ENCODE results near the gene PTTG1.

PTTG1 gene

DNA sequence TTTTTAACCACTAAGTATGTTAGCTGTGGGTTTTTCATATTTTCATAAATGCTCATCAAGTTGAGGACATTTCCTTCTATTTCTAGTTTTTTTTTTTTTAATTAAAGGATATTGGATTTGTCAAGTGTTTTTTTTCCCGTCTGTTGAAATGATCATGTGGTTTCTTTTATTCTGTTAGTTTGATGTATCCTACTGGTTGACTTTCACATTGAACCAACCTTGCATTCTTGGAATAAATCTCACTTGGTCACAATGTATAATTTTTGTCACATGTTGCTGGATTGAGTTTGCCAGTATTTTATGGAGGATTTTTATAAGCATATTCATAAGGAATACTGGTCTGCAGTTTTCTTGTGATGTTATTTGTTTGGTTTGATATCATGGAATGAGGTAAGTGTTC, 34.2 kb upstream of the PTTG1 start:
- no peak overlapping the region for H2AFZ ChIP-seq (ENCODE audit: low read length, unreplicated experiment)
- H3K4me1 ChIP-seq (ENCODE audit: control insufficient read depth, insufficient read depth, low read length, unreplicated experiment), result no peaks in the 10 kb centered on the region
- H3K79me2 ChIP-seq (ENCODE audit: control insufficient read depth, insufficient read depth, low read length, unreplicated experiment), result no peaks in the 10 kb centered on the region
- H3K4me3 ChIP-seq (ENCODE audit: low read depth, low read length), result no peak overlapping the region
- H3K27ac ChIP-seq (ENCODE audit: low read depth, low read length), result no peak overlapping the region
- H3K36me3 ChIP-seq (ENCODE audit: insufficient read depth, low read length), result 0 out of 2 replicates have a peak, but pooled peaks cover 5% of the 10 kb centered on the region
- H3K27me3 ChIP-seq (ENCODE audit: insufficient read depth, low read length), result no peaks in the 10 kb centered on the region

GRCh38 chr5:160390787-160391696, 30.6 kb upstream of the PTTG1 start:
- H3K27me3 ChIP-seq (ENCODE audit: insufficient read depth, low read length), result no peaks in the 10 kb centered on the region
- 0 out of 2 replicates have a peak, but pooled peaks cover 5% of the 10 kb centered on the region for H3K36me3 ChIP-seq (ENCODE audit: insufficient read depth, low read length)
- H3K4me1 ChIP-seq (ENCODE audit: control insufficient read depth, insufficient read depth, low read length, unreplicated experiment), result no peaks in the 10 kb centered on the region
- no peak overlapping the region for H3K4me3 ChIP-seq (ENCODE audit: low read depth, low read length)
- H3K27ac ChIP-seq (ENCODE audit: low read depth, low read length), result no peak overlapping the region
- H2AFZ ChIP-seq (ENCODE audit: low read length, unreplicated experiment), result no peak overlapping the region
- H3K79me2 ChIP-seq (ENCODE audit: control insufficient read depth, insufficient read depth, low read length, unreplicated experiment), result peaks cover 8% of the 10 kb centered on the region

DNA sequence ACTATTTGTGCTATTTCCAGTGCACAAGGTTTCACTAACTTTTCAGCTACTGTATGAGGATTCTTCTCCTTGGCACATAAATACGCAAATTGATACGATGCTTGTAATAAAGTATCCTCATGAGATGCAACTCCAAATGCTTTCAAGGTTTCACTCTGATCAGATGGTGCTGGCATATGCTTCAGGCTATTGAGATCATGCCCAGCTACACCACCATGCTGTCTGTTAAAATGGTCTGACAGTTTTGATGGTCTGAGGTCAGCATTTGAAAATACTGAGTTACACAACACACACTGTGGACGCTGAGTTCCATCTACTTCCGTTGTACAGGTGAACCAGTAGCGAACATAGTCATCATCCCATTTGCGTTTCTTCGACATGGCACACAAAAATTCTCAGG, 26.5 kb upstream of the PTTG1 start:
- Histone ChIP-seq H3K27me3 (ENCODE audit: insufficient read depth, low read length) (no peaks in the 10 kb centered on the region), H3K79me2 (ENCODE audit: control insufficient read depth, insufficient read depth, low read length, unreplicated experiment) (peaks cover 36% of the 10 kb centered on the region), H3K4me3 (ENCODE audit: low read depth, low read length) (no peak overlapping the region), H2AFZ (ENCODE audit: low read length, unreplicated experiment) (no peak overlapping the region), H3K36me3 (ENCODE audit: insufficient read depth, low read length) (no peaks in the 10 kb centered on the region), H3K4me1 (ENCODE audit: control insufficient read depth, insufficient read depth, low read length, unreplicated experiment) (peaks cover 3% of the 10 kb centered on the region), H3K27ac (ENCODE audit: low read depth, low read length) (no peak overlapping the region)

- Histone ChIP-seq H3K27ac (ENCODE audit: low read depth, low read length) (no peak overlapping the region), H3K79me2 (ENCODE audit: control insufficient read depth, insufficient read depth, low read length, unreplicated experiment) (peaks cover 36% of the 10 kb centered on the region), H3K27me3 (ENCODE audit: insufficient read depth, low read length) (no peaks in the 10 kb centered on the region), H2AFZ (ENCODE audit: low read length, unreplicated experiment) (no peak overlapping the region), H3K4me1 (ENCODE audit: control insufficient read depth, insufficient read depth, low read length, unreplicated experiment) (peaks cover 3% of the 10 kb centered on the region), H3K36me3 (ENCODE audit: insufficient read depth, low read length) (no peaks in the 10 kb centered on the region), H3K4me3 (ENCODE audit: low read depth, low read length) (peak overlapping the region; percentile 3; the same call in 1 of the 2 replicates)
These were observed 24.2 kb upstream of the PTTG1 start for GRCh38 chr5:160397492-160397891.

DNA sequence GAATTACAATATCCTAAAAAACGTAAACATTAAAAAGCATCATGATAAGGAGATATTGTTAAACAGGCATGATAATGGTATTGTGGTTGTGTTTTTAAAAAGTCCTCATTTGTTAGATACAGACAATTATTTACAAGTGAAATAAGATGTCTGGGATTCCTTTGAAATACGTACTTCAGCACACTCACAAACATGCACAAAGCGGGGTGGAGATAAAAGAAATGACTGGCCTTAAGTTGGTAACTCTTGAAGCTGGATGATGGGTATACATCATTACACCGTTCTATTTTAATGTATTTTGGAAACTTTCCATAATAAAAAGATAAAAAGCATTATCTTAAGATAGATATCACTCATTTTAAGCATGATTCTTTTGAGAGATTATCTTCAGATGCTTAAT, 22.8 kb upstream of the PTTG1 start:
- Histone ChIP-seq H3K79me2 (ENCODE audit: control insufficient read depth, insufficient read depth, low read length, unreplicated experiment) (peaks cover 36% of the 10 kb centered on the region), H3K36me3 (ENCODE audit: insufficient read depth, low read length) (peaks cover 5% of the 10 kb centered on the region; the same call in 1 of the 2 replicates), H3K4me1 (ENCODE audit: control insufficient read depth, insufficient read depth, low read length, unreplicated experiment) (peaks cover 3% of the 10 kb centered on the region), H3K4me3 (ENCODE audit: low read depth, low read length) (peak overlapping the region; percentile 83), H2AFZ (ENCODE audit: low read length, unreplicated experiment) (no peak overlapping the region), H3K27me3 (ENCODE audit: insufficient read depth, low read length) (no peaks in the 10 kb centered on the region), H3K27ac (ENCODE audit: low read depth, low read length) (no peak overlapping the region)

GRCh38 chr5:160399402-160400353, 22.0 kb upstream of the PTTG1 start, which contains the start of gene FAM200C:
FAM200C (minus strand) TSS chr5:160400054; CDS start chr5:160395490, 4,564 bp downstream.
- H3K27ac ChIP-seq (ENCODE audit: low read depth, low read length), result peak within 1 kb of the TSS; percentile 80
- peak within 1 kb of the TSS; percentile 83 for H3K4me3 ChIP-seq (ENCODE audit: low read depth, low read length)
- H2AFZ ChIP-seq (ENCODE audit: low read length, unreplicated experiment), result peak within 1 kb of the TSS; percentile 83
- peaks cover 5% of the 10 kb centered on the region for H3K36me3 ChIP-seq (ENCODE audit: insufficient read depth, low read length)
- no peaks in the 10 kb centered on the region for H3K27me3 ChIP-seq (ENCODE audit: insufficient read depth, low read length)
- peaks cover 36% of the 10 kb centered on the region for H3K79me2 ChIP-seq (ENCODE audit: control insufficient read depth, insufficient read depth, low read length, unreplicated experiment)
- peaks cover 3% of the 10 kb centered on the region for H3K4me1 ChIP-seq (ENCODE audit: control insufficient read depth, insufficient read depth, low read length, unreplicated experiment)

DNA sequence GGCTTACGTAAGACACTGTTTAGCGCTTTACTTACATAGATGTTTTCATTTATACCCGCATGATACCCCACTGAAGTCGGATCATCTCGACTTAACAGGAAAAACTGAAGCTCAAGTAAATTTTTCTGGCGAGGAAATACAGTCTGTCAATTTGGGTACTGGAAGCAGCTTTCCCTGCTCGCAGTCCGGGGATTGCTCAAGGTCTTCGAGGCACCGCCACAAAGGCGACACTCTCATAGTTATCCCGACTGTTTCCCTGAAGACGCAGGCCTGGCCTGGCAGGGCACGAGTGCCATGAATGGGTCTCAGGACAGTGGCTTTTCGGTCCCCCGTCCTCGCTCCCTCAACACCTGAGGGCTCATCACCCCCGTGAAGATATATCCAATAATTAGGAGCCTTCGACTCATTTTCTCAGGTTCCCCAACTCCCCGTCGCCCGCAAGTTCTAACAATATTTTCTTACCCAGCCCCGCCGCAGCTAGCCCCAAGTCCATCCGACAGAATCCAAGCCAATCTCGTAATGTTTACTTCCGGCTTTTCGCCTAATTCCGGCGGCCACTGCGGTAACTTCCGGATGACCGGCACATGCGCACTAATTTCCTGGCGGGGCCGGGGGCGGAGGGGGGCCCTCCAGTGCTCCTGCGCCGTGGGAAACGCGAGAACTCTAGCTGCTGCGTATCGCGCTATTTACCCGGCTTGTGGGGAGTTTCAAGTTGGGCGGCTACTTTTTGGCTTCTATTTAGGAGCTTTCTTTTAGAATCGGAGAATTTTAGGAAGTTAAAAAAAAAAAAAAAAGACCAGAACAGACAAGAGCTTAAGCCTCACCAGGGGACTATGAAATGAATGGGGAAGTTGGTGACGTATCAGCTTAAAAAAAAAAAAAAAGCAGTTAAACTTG, 2.8 kb upstream of the PTTG1 start, which contains the start of gene SLU7:
Gene SLU7, minus strand, starts transcription at position 521 of the 897 bp plus-strand sequence. CDS start 3,787 bp downstream, outside the sequence.
- Histone ChIP-seq H3K27ac (ENCODE audit: low read depth, low read length) (peak within 1 kb of the TSS; percentile 87), H2AFZ (ENCODE audit: low read length, unreplicated experiment) (peak within 1 kb of the TSS; percentile 96), H3K4me1 (ENCODE audit: control insufficient read depth, insufficient read depth, low read length, unreplicated experiment) (peaks cover 30% of the 10 kb centered on the region), H3K4me3 (ENCODE audit: low read depth, low read length) (peak within 1 kb of the TSS; percentile 90), H3K27me3 (ENCODE audit: insufficient read depth, low read length) (no peaks in the 10 kb centered on the region), H3K36me3 (ENCODE audit: insufficient read depth, low read length) (peaks cover 4% of the 10 kb centered on the region; the same call in 1 of the 2 replicates), H3K79me2 (ENCODE audit: control insufficient read depth, insufficient read depth, low read length, unreplicated experiment) (peaks cover 48% of the 10 kb centered on the region)

DNA sequence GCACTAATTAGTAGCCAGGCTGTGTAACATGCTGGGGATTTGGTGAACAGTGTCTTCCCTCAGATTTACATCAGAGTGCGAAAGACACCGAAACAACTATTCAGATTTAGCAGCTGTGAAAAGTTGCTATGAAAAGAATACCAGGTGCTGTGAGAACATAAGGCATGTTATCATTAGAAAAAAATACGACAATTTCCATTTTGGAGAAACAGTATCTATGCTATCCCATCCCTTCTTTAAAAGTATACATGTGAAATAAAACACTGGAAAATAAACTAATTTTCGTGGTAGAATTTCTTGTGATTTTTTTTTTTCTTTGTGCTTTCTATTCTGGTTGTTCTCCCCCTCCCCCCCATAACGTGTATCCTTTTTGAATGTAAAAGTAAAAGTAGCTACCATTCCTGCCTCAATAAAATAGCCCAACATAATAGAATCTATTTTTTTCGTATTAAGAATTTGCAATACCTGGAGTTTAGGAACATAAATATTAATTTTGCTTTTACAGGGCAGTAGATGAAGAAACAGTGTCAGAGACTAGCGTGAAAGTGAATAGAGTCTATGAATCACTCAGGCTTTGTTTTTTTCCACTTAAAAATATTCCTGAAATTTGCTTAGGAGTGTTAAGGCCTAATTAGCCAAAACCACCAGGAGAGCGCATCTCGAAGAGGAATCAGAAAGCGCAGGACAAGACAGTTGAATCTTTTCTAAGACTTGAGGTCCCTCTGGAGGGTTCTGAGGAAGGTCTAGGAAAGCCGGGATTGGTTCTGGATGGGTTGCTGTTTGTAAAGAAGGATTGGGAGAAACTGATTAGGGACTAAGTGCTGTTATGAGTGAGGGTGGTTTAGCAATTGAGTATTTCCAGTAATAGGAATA, 2.0 kb upstream of the PTTG1 start:
- H3K36me3 ChIP-seq (ENCODE audit: insufficient read depth, low read length), result peaks cover 7% of the 10 kb centered on the region; the same call in 1 of the 2 replicates
- no peaks in the 10 kb centered on the region for H3K27me3 ChIP-seq (ENCODE audit: insufficient read depth, low read length)
- peak overlapping the region; percentile 90 for H3K4me3 ChIP-seq (ENCODE audit: low read depth, low read length)
- H3K4me1 ChIP-seq (ENCODE audit: control insufficient read depth, insufficient read depth, low read length, unreplicated experiment), result peaks cover 39% of the 10 kb centered on the region
- H3K27ac ChIP-seq (ENCODE audit: low read depth, low read length), result peak overlapping the region; percentile 87
- peaks cover 57% of the 10 kb centered on the region for H3K79me2 ChIP-seq (ENCODE audit: control insufficient read depth, insufficient read depth, low read length, unreplicated experiment)
- peak overlapping the region; percentile 77 for H2AFZ ChIP-seq (ENCODE audit: low read length, unreplicated experiment)

DNA sequence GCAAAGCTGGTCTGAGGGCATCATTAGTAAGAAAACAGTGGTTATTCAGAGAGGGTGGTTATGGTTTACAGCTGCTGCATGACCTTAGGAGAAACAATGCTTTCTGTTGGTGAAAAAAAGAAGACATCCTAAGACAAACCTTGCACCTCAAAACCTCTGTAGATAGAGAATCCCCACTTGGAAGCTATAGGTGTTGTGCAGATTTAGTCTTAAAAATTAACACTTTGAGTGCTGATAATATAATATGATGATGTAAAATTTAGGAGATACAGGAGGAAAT, 1.4 kb upstream of the PTTG1 start:
- H3K36me3 ChIP-seq (ENCODE audit: insufficient read depth, low read length), result peaks cover 12% of the 10 kb centered on the region; the same call in 1 of the 2 replicates
- H3K79me2 ChIP-seq (ENCODE audit: control insufficient read depth, insufficient read depth, low read length, unreplicated experiment), result peaks cover 63% of the 10 kb centered on the region
- peak overlapping the region; percentile 90; the same call in 1 of the 2 replicates for H3K4me3 ChIP-seq (ENCODE audit: low read depth, low read length)
- H3K27ac ChIP-seq (ENCODE audit: low read depth, low read length), result no peak overlapping the region
- peak overlapping the region; percentile 77 for H2AFZ ChIP-seq (ENCODE audit: low read length, unreplicated experiment)
- H3K4me1 ChIP-seq (ENCODE audit: control insufficient read depth, insufficient read depth, low read length, unreplicated experiment), result peaks cover 42% of the 10 kb centered on the region
- H3K27me3 ChIP-seq (ENCODE audit: insufficient read depth, low read length), result no peaks in the 10 kb centered on the region

Measured in ACC112 (cell line).